Pulmonary artery endothelial cell (primary cell): ENCODE measurements around the gene SYCE3. TPM values are rescaled to one million over a fixed set of nuclear protein-coding genes. Genes with fewer than 3 reads are reported as not detected.
A peak's percentile ranks its signal among the peaks of the same experiment; 100 is the strongest.
"Not testable (repeated sequence)": the region's sequence is repeated elsewhere in the genome, so short reads cannot be mapped to it uniquely, and the experiment has no call there.

Experiments used
- DNase-seq: peaks from one replicate; pipeline ENCODE4 v3.0.0-alpha.2; 2011; ENCODE audit warnings: low read depth, low spot score
- total RNA-seq: library from RNA; depleted of rRNA; stranded (reverse); fragments of >200 nt; gene quantifications from 2 replicates; pipeline ENCODE4 v1.2.3, GENCODE V29; 2014

The SYCE3 gene
- total RNA-seq, 1 donor from 2014 or later, result not detected

GRCh38 chr22:50522806-50523438, 39.8 kb downstream of the SYCE3 start:
- DNase-seq, result no peak

- DNase-seq, result no peak
Measured at GRCh38 chr22:50522208-50522805, 40.4 kb downstream of the SYCE3 start.

GRCh38 chr22:50521710-50522109, 41.0 kb downstream of the SYCE3 start:
- DNase-seq, result no peak

DNA sequence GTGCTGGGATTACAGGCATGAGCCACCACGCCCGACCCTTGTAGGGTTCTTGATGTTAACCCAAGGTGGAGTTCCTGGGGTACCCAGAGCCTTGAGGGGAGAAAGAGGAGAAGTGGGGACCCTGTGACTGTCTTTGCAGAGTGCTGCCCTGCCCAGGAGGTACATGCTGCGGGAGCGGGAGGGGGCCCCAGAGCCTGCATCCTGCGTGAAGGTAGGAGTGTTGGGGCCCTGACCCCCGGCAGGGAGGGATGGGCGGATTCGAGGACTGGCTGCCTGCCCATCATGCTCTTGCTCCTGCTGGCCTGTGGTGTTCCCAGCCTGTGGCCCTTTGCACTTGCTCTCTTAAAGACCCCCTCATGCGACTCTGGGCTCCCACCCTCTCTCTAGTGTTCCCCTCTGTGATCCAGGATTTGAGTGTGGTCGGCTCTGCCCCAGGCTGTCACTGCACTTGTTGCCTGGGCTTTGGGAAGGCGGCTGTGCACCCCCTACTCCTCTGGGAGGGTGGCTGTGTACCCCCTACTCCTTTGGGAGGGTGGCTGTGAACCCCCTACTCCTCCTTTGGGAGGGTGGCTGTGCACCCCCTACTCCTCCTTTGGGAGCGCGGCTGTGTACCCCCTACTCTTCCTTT, 41.8 kb downstream of the SYCE3 start:
- no peak for DNase-seq

DNA sequence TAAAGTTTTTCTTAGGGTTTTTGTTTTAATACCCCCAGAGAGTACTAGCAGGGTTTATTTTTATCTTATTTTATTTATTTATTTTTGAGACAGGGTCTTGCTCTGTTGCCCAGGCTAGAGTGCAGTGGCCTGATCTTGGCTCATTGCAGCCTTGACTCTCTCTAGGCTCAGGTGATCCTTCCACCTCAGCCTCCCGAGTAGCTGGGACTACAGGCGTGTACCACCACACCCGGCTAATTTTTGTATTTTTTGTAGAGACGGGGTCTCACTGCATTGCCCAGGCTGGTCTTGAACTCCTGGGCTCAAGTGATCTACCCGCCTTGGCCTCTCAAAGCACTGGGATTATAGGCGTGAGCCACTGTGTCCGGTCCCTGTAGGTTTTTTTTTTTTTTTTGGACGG, 42.5 kb downstream of the SYCE3 start:
- DNase-seq, result not testable (repeated sequence)

GRCh38 chr22:50519151-50519550, 43.6 kb downstream of the SYCE3 start:
- no peak for DNase-seq

GRCh38 chr22:50518606-50519005, 44.1 kb downstream of the SYCE3 start:
- no peak for DNase-seq

- no peak for DNase-seq
Measured at GRCh38 chr22:50517495-50518260, 45.0 kb downstream of the SYCE3 start.

- DNase-seq, result no peak
Measured at GRCh38 chr22:50516891-50517290, 45.8 kb downstream of the SYCE3 start.

DNA sequence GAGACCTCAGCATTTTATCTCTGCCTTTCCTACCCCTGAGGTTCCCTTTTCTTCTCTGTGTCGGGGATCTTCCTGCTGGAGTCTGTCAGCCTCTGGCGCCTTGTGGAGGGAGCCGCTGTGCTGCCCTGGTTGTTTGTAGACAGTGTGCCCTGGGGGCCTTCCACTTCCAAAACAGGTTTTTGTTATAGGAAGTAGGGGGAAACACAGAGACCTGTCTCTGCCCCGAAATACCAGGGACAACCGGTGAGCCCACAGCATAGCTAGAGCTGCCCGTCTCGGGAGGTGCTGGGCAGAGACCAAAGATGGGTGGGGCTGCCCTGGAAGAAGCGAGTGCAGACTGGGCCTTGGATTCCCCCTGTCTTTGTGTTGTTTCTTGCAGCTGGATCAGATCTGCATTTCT, 46.7 kb downstream of the SYCE3 start:
- no peak for DNase-seq

DNA sequence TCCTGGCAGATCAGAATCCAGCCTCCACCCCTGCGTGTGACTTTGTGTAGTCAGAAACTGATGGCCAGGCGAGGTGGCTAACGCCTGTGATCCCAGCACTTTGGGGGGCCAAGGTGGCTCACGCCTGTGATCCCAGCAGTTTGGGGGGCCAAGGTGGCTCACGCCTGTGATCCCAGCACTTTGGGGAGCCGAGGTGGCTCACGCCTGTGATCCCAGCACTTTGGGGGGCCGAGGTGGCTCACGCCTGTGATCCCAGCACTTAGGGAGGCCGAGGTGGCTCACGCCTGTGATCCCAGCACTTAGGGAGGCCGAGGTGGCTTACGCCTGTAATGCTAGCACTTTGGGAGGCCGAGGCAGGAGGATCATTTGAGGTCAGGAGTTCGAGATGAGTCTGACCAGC, 49.5 kb downstream of the SYCE3 start:
- DNase-seq, result no peak

- DNase-seq, result no peak
Measured at GRCh38 chr22:50508897-50509296, 53.8 kb downstream of the SYCE3 start.

- DNase-seq, result peak; percentile 83
Measured at GRCh38 chr22:50507991-50508884, 54.5 kb downstream of the SYCE3 start, which contains the start of gene NCAPH2. Gene NCAPH2, plus strand, starts transcription at chr22:50508224. Its CDS starts 114 bp downstream, at chr22:50508338.

GRCh38 chr22:50507421-50507990, 55.2 kb downstream of the SYCE3 start, which contains the start of gene LMF2:
Gene LMF2, minus strand, starts transcription at chr22:50507702. Its CDS starts 27 bp downstream, at chr22:50507675.
- DNase-seq, result no peak

DNA sequence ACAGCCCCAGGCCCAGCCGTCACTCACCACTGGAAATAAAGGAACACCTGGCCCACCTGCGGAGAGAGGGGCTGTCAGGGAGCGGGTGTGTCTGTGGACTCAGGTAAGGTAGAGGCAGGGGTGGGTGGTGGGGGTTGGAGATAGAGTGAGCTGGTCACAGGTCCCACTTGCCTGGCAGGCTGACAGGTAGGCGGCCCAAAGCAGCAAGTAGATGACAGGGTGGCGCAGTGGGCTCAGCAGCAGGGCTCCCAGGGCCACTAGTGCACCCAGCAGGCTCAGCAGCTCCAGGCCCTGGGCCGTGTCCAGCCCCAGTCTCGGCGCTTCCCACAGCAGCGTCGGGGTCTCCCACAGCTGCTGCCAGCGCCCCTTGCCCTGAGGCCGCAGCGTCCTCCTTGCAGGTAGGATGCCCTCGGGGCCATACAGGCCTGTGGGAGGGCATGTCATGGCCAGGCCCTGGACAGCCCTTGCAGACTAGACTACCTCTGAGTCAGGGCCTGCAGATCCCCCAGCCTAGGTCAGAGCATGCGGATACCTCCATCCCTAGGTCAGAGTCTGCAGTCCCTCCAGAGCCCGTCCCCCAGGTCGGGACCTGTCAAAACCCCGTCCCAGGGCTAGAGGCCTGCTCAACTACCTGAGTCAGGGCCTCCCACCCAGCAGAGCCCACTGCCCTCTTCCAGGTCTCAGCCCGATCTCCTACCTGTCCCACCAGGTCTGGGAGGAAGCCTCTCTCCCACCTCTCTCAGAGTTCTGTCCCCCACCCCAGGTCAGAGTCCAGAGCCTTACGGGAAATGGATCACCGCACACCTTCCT, 55.9 kb downstream of the SYCE3 start:
- DNase-seq, result no peak

- no peak for DNase-seq
Measured at GRCh38 chr22:50505776-50506610, 56.7 kb downstream of the SYCE3 start.

- no peak for DNase-seq
Measured at GRCh38 chr22:50505276-50505775, 57.4 kb downstream of the SYCE3 start.

GRCh38 chr22:50504369-50505211, 58.1 kb downstream of the SYCE3 start:
- DNase-seq, result no peak
